GM12874 (cell line): ENCODE data around the gene GGT6.

Experiments used
- CTCF ChIP-seq: IDR thresholded peaks from 2 replicates; pipeline ENCODE4 v1.5.1; 2011; ENCODE audit warnings: low read depth, mild to moderate bottlenecking, control low read depth, low read length, moderate library complexity; ENCODE audit not compliant: insufficient read depth

GGT6 gene

GRCh38 chr17:4511199-4511932 is 49.0 kb downstream of the GGT6 start:
- no peak for TF ChIP-seq CTCF

GRCh38 chr17:4510618-4510941 is 49.8 kb downstream of the GGT6 start:
- TF ChIP-seq CTCF, result no peak

GRCh38 chr17:4509923-4510617 is 50.3 kb downstream of the GGT6 start:
- no peak for TF ChIP-seq CTCF

GRCh38 chr17:4509401-4509800 is 51.0 kb downstream of the GGT6 start:
- no peak for TF ChIP-seq CTCF

GRCh38 chr17:4508207-4508606 is 52.2 kb downstream of the GGT6 start:
- no peak for TF ChIP-seq CTCF

DNA sequence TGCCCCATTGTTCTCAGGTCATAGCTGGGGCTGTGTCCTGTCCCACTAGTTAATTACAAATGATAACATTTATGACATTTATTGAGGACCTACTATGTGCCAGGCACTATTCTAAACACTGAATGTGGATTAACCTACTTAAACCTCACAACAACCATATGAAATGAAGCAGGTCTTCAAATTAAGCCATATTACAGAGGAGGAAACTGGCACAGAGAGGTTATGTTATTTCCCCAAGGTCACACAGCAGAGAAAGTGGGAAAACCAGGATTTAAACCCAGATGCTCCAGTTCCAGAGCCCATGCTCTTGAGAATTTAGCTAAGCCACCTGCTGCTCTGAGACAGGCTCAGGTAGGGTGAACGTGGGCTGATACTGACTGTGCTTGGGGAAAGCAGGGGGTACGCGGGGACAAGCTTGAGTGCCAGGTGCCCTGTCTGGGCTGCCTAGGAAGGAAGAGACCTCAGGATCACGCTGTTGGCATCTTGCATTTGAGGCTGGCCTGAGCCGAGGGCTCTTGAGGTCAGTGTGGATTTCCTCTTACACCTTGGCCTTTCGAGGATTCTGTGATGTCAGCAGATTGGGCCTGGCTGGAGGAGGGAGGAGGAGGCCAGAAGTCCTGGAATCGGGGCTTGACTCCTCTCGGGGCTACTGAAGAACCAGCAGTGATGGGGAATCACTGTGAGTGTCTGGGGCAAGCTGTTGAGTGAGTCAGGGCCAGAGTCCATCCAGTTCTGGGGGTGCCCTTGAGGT is 52.8 kb downstream of the GGT6 start:
- TF ChIP-seq CTCF, result no peak
